Mesangial cell (primary cell): ENCODE measurements around the gene TXK. TPM values are rescaled to one million over a fixed set of nuclear protein-coding genes. Genes with fewer than 3 reads are reported as not detected.

Experiments
- total RNA-seq: library from RNA; depleted of rRNA; stranded (reverse); fragments of >200 nt; gene quantifications from 2 replicates; pipeline ENCODE4 v1.2.3, GENCODE V29; 2015

Gene TXK
- total RNA-seq = 0.13 and 0.81 TPM in 2 replicates

GRCh38 chr4:48134081-48134480 lies at the start of gene TXK:
Gene TXK, minus strand, starts transcription at chr4:48134250. Its CDS starts 80 bp downstream, at chr4:48134170.

Other genes with a start within 250 kb of the TXK start
- gene NFXL1, start 219.7 kb downstream of the TXK start, total RNA-seq = 4.2 and 8.5 TPM in 2 replicates
- gene CNGA1, start 117.6 kb downstream of the TXK start, total RNA-seq = 0.25 and 0.49 TPM in 2 replicates
- 2.4 and 3.3 TPM in 2 replicates for gene NIPAL1, start 117.5 kb downstream of the TXK start, total RNA-seq
- 0.33 and 1.5 TPM in 2 replicates for gene TEC, start 135.6 kb upstream of the TXK start, total RNA-seq
- gene SLAIN2, start 207.3 kb upstream of the TXK start, total RNA-seq = 22.9 and 25.6 TPM in 2 replicates